ENCODE results near the gene AKR7A2.
A peak's percentile ranks its signal among the peaks of the same experiment; 100 is the strongest.

The AKR7A2 gene

DNA sequence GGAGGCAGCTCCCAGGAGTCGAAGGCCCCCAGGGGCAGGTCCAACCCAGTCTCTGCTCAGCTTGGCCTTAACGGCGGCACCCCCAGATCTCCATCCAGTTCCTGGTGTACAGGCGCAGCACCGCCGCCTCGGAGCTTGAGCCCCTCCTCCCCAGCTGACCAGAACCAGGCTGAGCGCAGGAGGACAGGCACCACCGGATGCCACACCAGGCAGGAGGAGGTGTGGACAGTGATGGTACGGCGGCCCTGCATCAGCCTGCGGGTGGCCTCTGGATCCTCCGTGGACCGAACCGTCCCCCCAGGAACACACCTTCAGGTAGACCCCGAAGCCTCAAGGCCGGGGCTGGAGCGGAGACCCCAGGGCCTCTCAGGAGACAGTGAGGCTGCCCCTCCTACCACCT is 16.5 kb upstream of the AKR7A2 start:
- no peak for DNase-seq
- in situ Hi-C loops (cut with MboI; ENCODE audit: low pct_unique_long_range_greater_than_20kb, low sequenced_read_pairs): no loop called here

DNA sequence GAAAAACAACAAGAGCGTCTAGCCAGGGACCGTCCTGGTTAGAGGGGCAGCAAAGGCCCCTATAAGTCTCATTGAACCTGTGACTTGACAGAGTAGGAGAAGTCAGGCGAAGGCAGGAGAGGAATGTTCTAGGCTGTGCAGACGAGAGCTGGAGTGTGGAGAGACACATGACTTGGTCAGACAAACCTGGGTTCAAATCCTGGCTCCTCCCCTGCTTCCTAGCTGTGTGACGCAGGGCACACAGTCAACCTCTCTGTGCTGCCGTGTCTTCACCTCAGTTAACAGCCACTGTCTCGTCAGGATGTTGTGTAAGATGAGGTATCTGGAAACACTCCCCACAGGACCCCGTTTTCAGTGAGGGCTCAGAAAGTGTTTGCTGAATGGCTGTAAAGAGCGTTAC is 15.8 kb upstream of the AKR7A2 start:
- in situ Hi-C loops (cut with MboI; ENCODE audit: low pct_unique_long_range_greater_than_20kb, low sequenced_read_pairs): no loop called here

DNA sequence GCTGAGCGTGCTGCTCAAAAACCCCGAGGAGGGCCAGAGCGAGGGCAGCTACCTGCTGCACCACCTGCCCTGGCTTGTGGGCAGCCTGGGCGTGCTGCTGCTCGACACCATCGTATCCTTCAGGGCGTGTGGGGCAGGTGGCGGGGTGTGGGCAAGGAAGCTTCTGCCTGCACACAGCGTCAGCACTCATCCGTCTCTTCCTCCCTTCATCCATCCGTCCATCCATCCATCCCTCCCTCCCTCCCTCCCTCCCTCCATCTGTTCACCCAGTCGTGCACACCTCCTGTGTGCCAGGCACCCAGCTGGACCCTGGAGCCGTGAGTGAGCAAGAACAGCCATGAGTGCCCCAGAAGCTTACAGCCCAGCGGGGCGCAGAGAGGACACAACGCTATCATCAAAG is 15.4 kb upstream of the AKR7A2 start:
- DNase-seq: no peak
- in situ Hi-C loops (cut with MboI; ENCODE audit: low pct_unique_long_range_greater_than_20kb, low sequenced_read_pairs): no loop called here

More for the DNA sequence above, 15.8 kb upstream of the AKR7A2 start:
- no peak for DNase-seq

DNA sequence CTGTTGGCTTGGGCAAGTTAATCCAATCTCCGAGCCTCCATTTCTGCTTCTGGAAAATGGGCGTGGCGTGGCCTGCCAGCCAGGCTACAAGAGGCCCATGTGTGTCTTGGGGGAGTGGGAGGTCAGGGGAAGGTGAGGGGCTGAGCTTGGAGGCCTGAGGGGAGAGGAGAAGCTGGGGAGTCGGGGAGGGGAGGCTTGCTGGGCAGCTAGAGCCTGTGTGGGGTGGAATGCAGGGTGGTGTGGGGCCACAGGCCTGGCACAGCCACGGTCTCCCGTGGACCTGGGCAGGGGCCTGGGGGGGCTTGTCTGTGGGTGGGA is 14.8 kb upstream of the AKR7A2 start:
- in situ Hi-C loops (cut with MboI; ENCODE audit: low pct_unique_long_range_greater_than_20kb, low sequenced_read_pairs): no loop called here
- no peak for DNase-seq

DNA sequence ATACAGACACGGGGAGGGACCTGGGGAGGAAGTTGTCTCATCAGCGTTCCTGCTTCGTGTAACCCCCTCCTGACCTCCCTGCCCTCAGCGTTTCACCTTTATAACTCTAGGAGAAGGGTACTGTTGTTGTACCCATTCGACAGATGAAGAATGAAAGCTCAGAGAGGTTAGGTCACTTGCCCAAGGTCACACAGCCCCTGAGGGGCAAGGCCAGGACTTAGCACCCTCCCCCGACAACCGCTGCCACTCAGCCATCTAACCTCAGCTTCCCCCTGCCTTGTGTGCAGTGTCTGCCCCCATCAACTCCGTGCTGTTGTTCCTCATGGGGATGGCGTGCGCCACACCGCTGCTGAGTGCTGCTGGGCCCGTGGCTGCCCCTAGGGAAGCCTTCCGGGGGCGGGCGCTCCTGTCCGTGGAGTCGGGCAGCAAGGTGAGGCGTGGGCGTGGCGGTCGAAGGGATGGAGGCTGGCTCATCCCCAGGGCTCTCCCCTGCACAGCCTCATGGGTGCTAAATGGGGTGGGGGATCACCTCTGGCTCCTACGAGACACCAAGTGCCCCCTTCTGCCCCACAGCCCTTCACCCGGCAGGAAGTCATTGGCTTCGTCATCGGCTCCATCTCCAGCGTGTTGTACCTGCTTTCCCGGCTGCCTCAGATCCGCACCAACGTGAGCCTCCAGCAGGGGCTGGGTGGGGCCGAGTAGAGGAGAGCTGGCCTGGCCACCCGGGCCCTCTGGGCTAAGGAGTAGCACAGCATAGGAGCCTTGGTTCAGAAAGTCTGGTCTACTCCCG is 14.2 kb upstream of the AKR7A2 start:
- DNase-seq: peak; percentile 84
- in situ Hi-C loops (cut with MboI; ENCODE audit: low pct_unique_long_range_greater_than_20kb, low sequenced_read_pairs): no loop called here

DNA sequence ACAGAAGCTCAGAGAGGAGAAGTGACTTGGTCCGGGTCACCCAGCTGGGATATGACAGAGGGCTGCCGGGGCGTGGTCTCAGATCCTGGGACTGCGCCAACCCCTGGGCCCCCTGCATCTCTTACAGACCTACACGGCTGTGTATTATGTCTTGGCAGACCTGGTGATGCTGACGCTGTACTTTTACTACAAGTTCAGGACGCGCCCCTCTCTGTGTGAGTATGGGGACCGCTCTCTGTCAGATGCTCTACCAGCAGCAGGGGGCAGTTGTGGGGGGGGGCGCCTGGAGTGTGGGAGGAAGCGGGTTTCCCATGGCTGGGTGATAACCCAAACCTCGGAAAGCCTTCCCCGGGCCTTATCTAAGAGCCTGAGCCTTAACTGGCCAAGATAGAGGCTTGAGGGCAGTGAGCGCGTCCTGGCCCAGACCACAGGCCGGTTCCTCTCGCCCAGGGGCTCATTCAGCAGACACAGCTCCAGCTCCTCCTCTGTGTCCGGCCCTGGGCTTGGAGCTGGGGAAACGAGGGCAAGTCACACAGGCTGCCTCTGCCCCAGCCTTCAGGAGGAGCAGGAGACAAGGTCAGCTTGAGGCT is 13.5 kb upstream of the AKR7A2 start:
- in situ Hi-C loops (cut with MboI; ENCODE audit: low pct_unique_long_range_greater_than_20kb, low sequenced_read_pairs): no loop called here
- no peak for DNase-seq

DNA sequence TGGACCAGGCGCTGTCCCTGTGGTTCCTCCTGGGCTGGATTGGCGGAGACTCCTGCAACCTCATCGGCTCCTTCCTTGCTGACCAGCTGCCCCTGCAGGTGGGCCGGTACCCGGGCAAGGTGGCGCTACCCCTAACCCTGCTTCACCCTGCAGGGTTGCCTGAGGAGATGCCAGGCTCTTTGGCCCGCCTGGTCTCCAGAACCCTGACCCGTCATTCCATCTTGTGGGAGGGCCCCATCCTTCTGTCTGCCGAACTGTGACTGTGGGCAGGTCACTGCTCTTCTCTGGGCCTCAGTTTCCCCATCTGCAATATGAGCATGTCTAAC is 12.7 kb upstream of the AKR7A2 start:
- in situ Hi-C loops (cut with MboI; ENCODE audit: low pct_unique_long_range_greater_than_20kb, low sequenced_read_pairs): no loop called here
- DNase-seq: no peak

DNA sequence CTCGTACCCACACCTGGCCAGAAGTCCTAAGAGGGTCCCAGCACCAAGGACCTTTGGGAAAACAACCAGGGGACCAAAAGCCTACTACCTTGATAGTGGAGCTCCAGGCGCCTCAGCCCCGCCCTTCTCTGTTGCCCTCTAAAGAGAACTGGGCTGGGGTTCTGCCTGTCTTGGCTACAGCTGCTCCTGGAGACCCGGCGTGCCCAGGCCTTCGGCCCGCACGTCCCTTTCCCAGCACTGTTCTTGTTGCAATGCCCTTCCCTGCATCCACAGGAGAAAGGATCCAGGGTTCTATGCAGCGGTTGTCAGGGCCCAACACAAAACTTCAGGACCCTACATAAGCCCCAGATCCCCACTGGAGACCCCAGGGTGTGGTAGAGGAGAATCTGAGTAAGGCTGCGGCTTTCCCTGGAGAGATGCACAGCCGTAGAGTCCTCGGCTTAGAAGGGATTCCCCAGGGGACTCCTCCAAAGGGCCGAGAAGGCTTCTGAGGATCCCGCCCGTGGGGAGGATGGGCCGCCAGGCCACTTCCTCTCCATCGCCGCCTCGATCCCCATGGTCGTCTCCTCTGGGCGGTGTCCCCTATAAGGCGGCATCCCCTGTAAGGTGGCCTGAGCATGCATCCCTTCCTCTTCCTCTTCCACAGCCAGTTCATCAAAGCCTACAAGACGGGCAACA is 12.2 kb upstream of the AKR7A2 start:
- DNase-seq: no peak
- in situ Hi-C loops (cut with MboI; ENCODE audit: low pct_unique_long_range_greater_than_20kb, low sequenced_read_pairs): no loop called here

DNA sequence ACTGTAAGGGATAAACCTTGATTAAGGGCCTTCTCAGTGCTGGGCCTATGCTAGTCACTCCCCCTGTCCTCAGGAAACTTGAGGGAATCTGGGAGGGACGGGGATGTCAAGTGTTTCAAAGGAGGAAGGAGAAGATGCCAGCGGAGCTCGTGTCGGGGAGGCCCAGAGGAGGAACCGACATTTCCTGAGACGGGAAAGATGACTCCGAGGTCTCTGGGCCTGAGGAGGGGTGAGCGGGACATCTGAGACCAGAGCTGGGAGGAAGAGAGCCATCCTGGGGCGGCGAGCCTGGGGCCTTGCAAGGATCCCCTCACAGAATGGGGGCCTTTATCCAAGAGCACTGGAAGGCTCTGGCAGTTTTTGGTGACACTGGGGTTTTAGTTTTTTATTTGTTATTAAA is 10.5 kb upstream of the AKR7A2 start:
- peak; percentile 41 for DNase-seq
- in situ Hi-C loops (cut with MboI; ENCODE audit: low pct_unique_long_range_greater_than_20kb, low sequenced_read_pairs): no loop called here

DNA sequence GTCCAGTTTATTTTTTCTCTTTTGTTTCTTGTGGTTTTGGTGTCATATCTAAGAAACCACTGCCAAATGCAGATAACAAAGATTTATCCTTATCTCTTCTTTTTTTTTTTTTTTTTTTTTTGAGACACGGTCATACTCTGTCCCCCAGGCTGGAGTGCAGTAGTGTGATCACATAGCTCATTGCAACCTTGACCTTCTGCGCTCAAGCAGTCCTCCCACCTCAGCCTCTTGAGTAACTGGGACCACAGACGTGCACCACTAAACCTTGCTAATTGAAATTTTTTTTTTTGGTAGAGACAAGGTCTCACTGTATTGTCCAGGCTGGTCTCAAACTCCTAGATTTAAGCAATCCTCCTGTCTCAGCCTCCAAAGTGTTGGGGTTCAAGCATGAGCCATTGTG is 9.1 kb upstream of the AKR7A2 start:
- in situ Hi-C loops (cut with MboI; ENCODE audit: low pct_unique_long_range_greater_than_20kb, low sequenced_read_pairs): no loop called here
- no peak for DNase-seq

DNA sequence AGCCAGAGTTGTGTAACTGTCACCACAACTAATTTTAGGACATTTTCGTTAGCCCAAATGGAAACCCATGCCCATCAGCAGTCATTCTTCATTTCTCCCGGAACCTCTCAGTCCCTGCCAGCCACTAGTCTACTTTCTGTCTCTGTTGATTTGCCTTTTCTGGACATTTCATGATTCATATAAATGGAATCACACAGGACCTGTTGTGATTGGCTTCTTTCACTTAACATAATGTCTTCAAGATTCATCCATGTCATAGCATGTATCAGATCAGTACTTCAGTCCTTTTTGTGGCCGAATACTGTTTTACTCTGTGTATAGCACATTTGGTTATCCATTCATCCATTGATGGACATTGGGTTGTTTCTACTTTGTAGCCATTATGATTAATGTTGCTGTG is 7.3 kb upstream of the AKR7A2 start:
- in situ Hi-C loops (cut with MboI; ENCODE audit: low pct_unique_long_range_greater_than_20kb, low sequenced_read_pairs): no loop called here
- no peak for DNase-seq

DNA sequence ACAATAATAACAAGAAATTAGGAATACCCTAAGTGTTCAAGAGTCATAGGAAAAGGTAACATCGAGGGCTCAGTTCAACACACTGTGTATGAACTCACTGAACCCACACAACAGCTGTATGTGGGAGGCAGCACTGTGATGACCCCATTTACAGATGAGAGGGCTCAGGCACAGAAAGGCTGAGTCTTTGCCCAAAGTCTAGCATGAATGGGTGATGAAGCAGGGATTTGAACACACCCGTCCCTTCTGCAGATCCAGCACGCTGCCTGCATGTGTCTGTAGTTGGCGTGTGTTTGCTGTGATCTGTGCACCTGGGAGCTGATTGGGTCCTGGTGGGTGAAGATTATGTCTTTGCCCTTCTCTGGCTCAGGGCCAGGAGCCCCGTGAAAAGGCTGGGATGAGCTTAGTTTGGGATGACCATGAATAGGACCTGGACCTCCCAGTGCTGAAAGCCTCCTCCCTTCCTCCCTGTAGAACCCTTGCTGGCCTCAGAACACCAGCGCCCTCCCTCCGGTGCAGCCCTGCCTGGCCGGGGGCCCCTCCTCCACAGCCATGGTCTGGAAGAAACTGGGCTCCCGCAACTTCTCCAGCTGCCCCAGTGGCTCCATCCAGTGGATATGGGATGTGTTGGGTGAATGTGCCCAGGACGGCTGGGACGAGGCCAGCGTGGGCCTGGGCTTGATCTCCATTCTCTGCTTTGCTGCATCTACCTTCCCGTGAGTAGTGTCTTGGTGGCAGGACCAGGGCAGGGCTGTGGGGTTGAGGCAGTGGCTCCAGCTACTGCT is 5.4 kb upstream of the AKR7A2 start:
- in situ Hi-C loops (cut with MboI; ENCODE audit: low pct_unique_long_range_greater_than_20kb, low sequenced_read_pairs): no loop called here

DNA sequence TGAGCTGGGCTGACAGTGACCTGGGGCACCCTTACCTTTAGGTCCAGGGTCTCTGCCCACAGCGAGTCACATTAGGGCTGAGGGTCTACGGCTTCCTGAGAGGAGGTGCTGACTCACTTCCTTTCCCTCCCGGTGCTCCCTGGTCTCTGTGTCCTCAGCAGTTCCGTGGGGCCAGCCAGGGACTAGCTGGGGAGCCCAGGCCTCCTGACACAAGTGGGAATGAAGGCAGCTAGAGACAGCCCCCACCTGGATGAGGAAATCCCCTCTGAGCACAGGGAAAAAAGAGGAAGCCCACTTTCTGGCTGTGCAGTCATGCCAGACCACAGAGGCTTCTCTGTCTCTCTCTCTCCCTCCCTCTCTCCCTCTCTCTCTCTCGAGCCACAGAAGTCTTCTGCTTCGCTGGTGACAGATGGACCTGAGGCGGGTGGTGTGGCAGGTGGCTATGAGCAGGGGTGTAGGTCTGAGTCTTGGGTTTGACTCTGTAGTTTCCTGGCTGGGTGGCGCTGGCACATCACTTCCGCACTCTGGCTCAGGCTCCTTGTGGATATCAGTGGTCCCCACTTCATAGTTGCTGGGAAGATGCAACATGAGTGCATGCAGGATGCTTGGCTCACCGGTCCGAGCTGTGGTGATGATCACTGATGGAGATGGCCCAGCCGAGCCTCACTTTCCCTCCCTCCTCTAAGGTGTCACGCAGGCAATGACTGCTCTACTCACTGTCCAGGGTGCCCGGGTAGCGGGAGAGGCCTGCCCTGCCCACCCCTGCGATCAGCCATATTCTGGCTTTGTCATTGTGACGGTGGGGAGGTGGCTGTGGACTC is 3.6 kb upstream of the AKR7A2 start:
- DNase-seq: peak; percentile 94
- in situ Hi-C loops (cut with MboI; ENCODE audit: low pct_unique_long_range_greater_than_20kb, low sequenced_read_pairs): no loop called here

More for the DNA sequence above, 5.4 kb upstream of the AKR7A2 start:
- no peak for DNase-seq

DNA sequence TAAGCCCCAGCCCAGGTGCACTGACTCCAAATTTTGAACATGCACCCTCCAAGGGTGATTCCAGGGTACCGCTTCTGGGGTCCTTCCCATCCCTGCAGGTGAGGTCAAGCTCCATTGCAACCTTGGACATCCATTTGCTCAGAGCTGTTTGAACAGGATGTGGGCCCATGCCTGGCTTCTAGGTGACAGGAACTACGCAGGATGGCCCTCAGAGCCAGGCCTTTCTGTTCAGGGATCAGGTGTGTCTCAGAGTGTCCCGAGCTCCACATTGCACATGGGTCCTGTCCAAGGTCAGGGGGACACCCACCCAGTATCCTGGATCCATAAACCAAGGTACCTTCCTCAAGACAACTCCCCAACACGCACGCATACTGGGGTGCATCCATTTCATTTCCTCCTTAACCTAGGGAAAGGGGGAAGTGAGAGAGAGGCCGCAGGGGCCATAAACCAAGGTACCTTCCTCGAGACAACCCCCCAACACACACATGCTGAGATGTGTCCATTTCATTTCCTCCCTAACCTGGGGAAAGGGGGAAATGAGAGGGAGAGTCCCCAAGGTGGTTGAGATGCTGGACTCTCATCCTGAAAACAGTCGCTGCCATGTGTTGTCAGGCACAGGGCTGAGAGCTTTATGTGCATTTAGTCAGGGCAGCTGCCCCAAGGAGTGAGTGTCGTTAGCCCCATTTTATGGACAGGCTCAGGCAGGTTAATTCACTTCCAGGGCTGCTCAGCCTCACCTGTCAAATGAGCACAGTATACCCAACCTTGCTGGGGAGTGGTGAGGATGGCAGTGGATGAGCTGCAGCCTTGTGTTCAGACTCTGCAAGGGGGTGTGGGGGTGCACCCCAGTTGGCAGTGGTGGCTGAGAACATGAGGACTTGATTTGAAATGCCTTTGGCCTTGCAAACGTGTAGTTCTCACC is 2.3 kb upstream of the AKR7A2 start:
- in situ Hi-C loops (cut with MboI; ENCODE audit: low pct_unique_long_range_greater_than_20kb, low sequenced_read_pairs): no loop called here
- no peak for DNase-seq

DNA sequence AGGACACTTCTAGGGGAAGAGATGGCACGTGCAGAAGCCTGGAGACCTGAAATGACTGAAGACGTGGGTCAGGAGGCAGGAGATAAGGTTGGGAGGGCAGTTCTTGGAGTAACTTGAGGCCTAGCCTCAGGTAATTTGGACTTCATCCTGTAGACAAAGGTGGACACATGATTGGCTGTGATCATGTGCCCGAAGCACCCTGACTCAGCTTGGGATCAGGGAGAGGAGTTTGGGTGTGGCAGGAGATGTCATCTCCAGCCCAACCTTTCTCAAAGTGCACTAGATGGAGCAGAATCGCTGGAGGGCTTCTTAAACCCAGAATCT is 1.7 kb upstream of the AKR7A2 start:
- in situ Hi-C loops (cut with MboI; ENCODE audit: low pct_unique_long_range_greater_than_20kb, low sequenced_read_pairs): no loop called here
- DNase-seq: no peak

DNA sequence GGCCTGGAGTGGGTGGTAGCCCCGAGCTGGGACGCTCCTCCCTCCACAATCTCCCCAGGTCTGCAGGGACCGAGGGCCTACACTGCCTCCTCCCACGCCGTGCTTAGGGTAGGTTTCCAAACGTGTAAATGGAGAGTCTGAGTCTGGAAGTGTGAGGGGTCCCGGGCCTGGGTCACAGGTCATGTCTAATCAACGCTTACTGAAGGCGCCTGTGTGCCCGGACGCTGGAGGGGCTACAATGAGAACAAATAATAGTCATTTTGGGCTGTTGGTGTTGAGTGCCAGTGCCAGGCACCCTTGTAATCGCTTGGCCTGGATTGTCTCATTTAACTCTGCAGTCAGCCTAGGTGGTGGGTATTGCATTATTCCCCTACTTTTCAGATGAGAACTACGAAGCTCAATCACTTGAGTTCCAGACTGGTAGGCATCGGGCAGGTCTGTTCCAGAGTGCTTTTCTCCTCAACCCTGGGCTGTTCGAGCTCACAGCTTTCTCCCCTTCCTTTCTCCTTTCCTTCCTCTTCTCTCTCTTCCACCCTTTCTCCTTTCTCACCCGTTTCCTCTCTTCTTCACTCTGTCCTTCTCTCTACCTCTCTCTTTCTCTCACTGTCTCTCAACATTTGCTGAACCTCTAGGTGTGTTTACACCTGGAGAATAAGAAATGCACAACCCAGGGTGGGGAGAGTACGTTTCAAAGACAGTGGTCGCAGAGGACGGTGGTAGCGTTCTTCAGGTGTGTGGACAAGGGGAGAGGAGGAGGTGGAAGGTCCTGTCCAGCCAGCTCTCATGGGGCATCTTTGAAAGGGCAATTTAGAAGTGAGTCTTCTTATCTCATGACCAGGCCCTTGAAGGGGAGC is 1.1 kb upstream of the AKR7A2 start:
- peak; percentile 35 for DNase-seq
- in situ Hi-C loops (cut with MboI; ENCODE audit: low pct_unique_long_range_greater_than_20kb, low sequenced_read_pairs): no loop called here

DNA sequence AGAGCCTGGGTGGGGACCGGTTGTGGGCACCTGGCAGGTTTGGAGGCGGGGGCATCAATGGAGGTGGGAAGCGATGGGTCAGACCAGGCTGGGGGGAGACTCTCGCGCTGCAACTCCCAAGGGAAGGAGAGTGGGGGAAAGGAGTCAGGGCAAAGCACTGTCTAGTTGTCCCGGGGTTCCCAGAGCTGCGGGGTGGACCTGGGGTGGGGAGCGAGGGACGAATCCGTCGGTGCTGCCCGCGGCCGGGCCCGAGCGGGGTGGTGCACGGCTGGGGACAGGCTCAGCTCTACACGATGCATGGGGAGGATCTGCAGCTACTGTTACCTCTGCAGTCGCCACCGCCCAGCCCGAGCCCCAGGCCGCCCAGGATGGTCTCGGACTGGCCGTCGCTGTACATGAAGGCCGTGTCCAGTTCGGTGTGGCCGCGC is 427 bp downstream of the AKR7A2 start:
- in situ Hi-C loops (cut with MboI; ENCODE audit: low pct_unique_long_range_greater_than_20kb, low sequenced_read_pairs): no loop called here
- DNase-seq: no peak

Data from KBM-7 (cell line).